ENCODE results near the gene LCMT1. TPM values are rescaled to one million over a fixed set of nuclear protein-coding genes. Genes with fewer than 3 reads are reported as not detected.

The LCMT1 gene
- total RNA-seq, 4 donors from 2014 or later = 49.8 to 90.6 (median 59.3) TPM

GRCh38 chr16:25106567-25107465 is 4.7 kb upstream of the LCMT1 start:
- H3K27ac ChIP-seq = peak overlapping the region; percentile 90 to 96 (median 92)
- H3K4me1 ChIP-seq = peaks cover 36 to 38% of the 10 kb centered on the region in 2 donors
- in situ Hi-C loops (cut with MboI; ENCODE audit: low sequenced_read_pairs in 4 of 4) = loop anchor here in 2 of 4 donors (5.0 to 25.0 kb wide), 2 partner anchors 55 to 570 kb away; partner anchors contain the start of gene RBBP6 (in 1 of the 2)
- peak overlapping the region; percentile 75 to 99 (median 87) for H3K4me3 ChIP-seq
- intact Hi-C loops (cut with DNase I; ENCODE audit: low total_unique reads) = loop anchor here (1.0 to 5.0 kb wide), 6 partner anchors 41 to 564 kb away; partner anchors contain the start of gene ZKSCAN2
- no peaks in the 10 kb centered on the region for H3K9me3 ChIP-seq
- ATAC-seq = peak; percentile 68 to 69
- peak; percentile 93 to 96 for DNase-seq
- TF ChIP-seq POLR2A (IDR thresholded peaks at IDR 0.05) (peak; percentile 48 to 67), CTCF (IDR thresholded peaks at IDR 0.05 in 4 of 5, conservative IDR thresholded peaks at IDR 0.05 in 1 of 5) (peak in 3 of 5 experiments; percentile 26 to 41 (median 34))
- no peaks in the 10 kb centered on the region for H3K27me3 ChIP-seq
- H3K36me3 ChIP-seq = no peaks in the 10 kb centered on the region

GRCh38 chr16:25107466-25107792 is 4.1 kb upstream of the LCMT1 start:
- TF ChIP-seq POLR2A (IDR thresholded peaks at IDR 0.05) (no peak), CTCF (IDR thresholded peaks at IDR 0.05 in 4 of 5, conservative IDR thresholded peaks at IDR 0.05 in 1 of 5) (no peak)
- intact Hi-C loops (cut with DNase I; ENCODE audit: low total_unique reads) = loop anchor here (1.0 to 5.0 kb wide), 5 partner anchors 41 to 565 kb away; partner anchors contain the start of gene ZKSCAN2
- H3K4me3 ChIP-seq = peak overlapping the region; percentile 75 to 99 (median 87)
- no peaks in the 10 kb centered on the region for H3K36me3 ChIP-seq
- no peaks in the 10 kb centered on the region for H3K27me3 ChIP-seq
- DNase-seq = no peak
- peaks cover 42% of the 10 kb centered on the region in 2 donors for H3K4me1 ChIP-seq
- H3K27ac ChIP-seq = peak overlapping the region; percentile 90 to 96 (median 92)
- ATAC-seq = no peak
- no peaks in the 10 kb centered on the region for H3K9me3 ChIP-seq
- in situ Hi-C loops (cut with MboI; ENCODE audit: low sequenced_read_pairs in 4 of 4) = loop anchor here in 2 of 4 donors (5.0 to 25.0 kb wide), 2 partner anchors 55 to 570 kb away; partner anchors contain the start of gene RBBP6 (in 1 of the 2)

GRCh38 chr16:25108054-25108453 is 3.5 kb upstream of the LCMT1 start:
- TF ChIP-seq CTCF (IDR thresholded peaks at IDR 0.05 in 4 of 5, conservative IDR thresholded peaks at IDR 0.05 in 1 of 5) (no peak), POLR2A (IDR thresholded peaks at IDR 0.05) (no peak)
- Histone ChIP-seq H3K27ac (peak overlapping the region in 3 of 4 donors; percentile 90 to 93 (median 91)), H3K4me3 (no peak overlapping the region), H3K4me1 (peaks cover 46 to 47% of the 10 kb centered on the region in 2 donors), H3K36me3 (no peaks in the 10 kb centered on the region), H3K27me3 (no peaks in the 10 kb centered on the region), H3K9me3 (no peaks in the 10 kb centered on the region)
- DNase-seq (no peak), ATAC-seq (no peak)
- in situ Hi-C loops (cut with MboI; ENCODE audit: low sequenced_read_pairs in 4 of 4) = loop anchor here in 2 of 4 donors (5.0 to 25.0 kb wide), 2 partner anchors 56 to 571 kb away; partner anchors contain the start of gene RBBP6 (in 1 of the 2)
- intact Hi-C loops (cut with DNase I; ENCODE audit: low total_unique reads) = loop anchor here (5.0 kb wide), 1 partner anchor 149 kb away; the partner anchor contains the start of gene ZKSCAN2

GRCh38 chr16:25109643-25110042 is 1.9 kb upstream of the LCMT1 start:
- DNase-seq = peak; percentile 40 to 85
- TF ChIP-seq POLR2A (IDR thresholded peaks at IDR 0.05) (no peak), CTCF (IDR thresholded peaks at IDR 0.05 in 4 of 5, conservative IDR thresholded peaks at IDR 0.05 in 1 of 5) (no peak)
- in situ Hi-C loops (cut with MboI; ENCODE audit: low sequenced_read_pairs in 4 of 4) = loop anchor here in 3 of 4 donors (5.0 to 25.0 kb wide), 5 partner anchors 47 to 572 kb away; partner anchors contain the start of gene RBBP6 (in 1 of the 3)
- Histone ChIP-seq H3K27ac (peak overlapping the region; percentile 84 to 96 (median 90)), H3K9me3 (no peaks in the 10 kb centered on the region), H3K4me1 (peaks cover 46 to 47% of the 10 kb centered on the region in 2 donors), H3K36me3 (no peaks in the 10 kb centered on the region), H3K27me3 (no peaks in the 10 kb centered on the region), H3K4me3 (peak overlapping the region in 2 of 4 donors; percentile 71 to 90)
- ATAC-seq = peak; percentile 31 to 40
- intact Hi-C loops (cut with DNase I; ENCODE audit: low total_unique reads) = loop anchor here (2.0 to 5.0 kb wide), 2 partner anchors 148 to 381 kb away; partner anchors contain the start of genes TNRC6A and ZKSCAN2

Data from gastrocnemius medialis (tissue), 4 donors.